ENCODE measurements around the gene PSMB7.

Gene PSMB7

DNA sequence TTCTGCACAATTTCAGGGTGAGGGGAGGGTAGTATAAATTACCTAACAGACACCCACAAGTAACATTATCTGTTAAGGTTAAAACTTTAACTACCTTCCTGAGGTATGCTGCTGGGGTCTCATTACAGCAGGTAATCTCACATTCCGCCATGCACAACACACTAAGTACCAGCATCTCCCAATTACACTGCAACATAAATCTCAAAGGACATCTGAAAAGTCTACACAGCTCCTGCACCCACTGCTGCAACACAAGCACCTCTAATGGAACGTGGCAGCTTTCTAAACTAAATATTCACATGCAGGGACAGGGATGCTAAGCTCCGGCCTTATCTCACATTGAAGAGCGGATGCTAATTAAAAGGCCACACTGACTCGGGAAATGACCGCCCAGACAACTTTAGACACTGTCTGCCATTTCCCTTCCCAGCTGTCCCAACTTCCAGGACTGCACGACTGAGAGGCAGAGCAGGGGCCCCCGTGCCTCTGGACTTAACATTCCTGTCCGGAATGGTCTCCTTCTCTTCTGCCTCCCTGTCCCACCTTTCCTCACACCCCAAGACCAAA, 45.9 kb downstream of the PSMB7 start:
- Histone ChIP-seq H3K27me3 (ENCODE audit: control insufficient read depth, insufficient read depth, low read length) (no peaks in the 10 kb centered on the region), H3K9ac (ENCODE audit: low read length) (no peak overlapping the region), H3K9me3 (ENCODE audit: control insufficient read depth, low read length) (no peaks in the 10 kb centered on the region), H3K36me3 (ENCODE audit: control insufficient read depth, insufficient read depth, low read length) (no peaks in the 10 kb centered on the region), H3K4me1 (ENCODE audit: control insufficient read depth, insufficient read depth, low read length) (no peaks in the 10 kb centered on the region), H3K4me3 (ENCODE audit: low read length) (no peak overlapping the region)

- Histone ChIP-seq H3K9ac (ENCODE audit: low read length) (no peak overlapping the region), H3K9me3 (ENCODE audit: control insufficient read depth, low read length) (no peaks in the 10 kb centered on the region), H3K4me3 (ENCODE audit: low read length) (no peak overlapping the region), H3K27me3 (ENCODE audit: control insufficient read depth, insufficient read depth, low read length) (no peaks in the 10 kb centered on the region), H3K36me3 (ENCODE audit: control insufficient read depth, insufficient read depth, low read length) (no peaks in the 10 kb centered on the region), H3K4me1 (ENCODE audit: control insufficient read depth, insufficient read depth, low read length) (no peaks in the 10 kb centered on the region)
Observed at GRCh38 chr9:124368692-124369091, 46.5 kb downstream of the PSMB7 start.

DNA sequence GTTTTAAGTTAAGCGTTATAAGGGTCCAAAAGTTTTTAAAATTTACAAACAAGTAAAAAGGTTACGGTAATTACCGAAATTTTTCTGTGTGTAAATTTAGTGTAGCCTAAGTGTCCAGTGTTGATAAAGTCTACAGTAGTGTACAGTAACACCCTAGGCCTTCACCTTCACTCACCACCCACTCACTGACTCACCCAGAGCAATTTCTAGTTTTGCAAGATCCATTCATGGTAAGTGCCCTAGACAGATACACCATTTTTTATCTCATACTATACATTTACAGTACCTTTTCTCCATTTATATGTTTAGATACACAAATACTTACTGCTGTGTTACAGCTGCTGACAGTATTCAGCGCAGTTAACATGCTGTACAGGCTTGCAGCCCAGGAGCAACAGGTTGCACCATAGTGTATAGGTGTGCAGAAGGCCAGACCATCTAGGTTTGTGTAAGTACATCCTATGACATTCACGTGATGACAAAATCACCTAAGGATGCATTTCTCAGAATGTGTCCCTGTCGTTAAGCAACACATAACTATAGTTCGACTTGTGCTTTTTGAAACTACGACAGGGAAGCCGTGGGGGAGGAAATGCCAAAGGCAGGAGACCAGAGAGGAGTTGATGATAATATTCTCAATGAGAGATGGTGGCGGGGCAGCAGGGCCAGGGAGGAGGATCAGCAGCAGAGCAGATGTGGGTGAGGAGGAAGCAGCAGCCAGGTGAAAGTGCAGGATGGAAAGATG, 48.6 kb downstream of the PSMB7 start:
- Histone ChIP-seq H3K9me3 (ENCODE audit: control insufficient read depth, low read length) (no peaks in the 10 kb centered on the region), H3K9ac (ENCODE audit: low read length) (no peak overlapping the region), H3K4me3 (ENCODE audit: low read length) (no peak overlapping the region), H3K4me1 (ENCODE audit: control insufficient read depth, insufficient read depth, low read length) (no peaks in the 10 kb centered on the region), H3K36me3 (ENCODE audit: control insufficient read depth, insufficient read depth, low read length) (no peaks in the 10 kb centered on the region), H3K27me3 (ENCODE audit: control insufficient read depth, insufficient read depth, low read length) (no peaks in the 10 kb centered on the region)

- Histone ChIP-seq H3K4me1 (ENCODE audit: control insufficient read depth, insufficient read depth, low read length) (no peaks in the 10 kb centered on the region), H3K9me3 (ENCODE audit: control insufficient read depth, low read length) (no peaks in the 10 kb centered on the region), H3K27me3 (ENCODE audit: control insufficient read depth, insufficient read depth, low read length) (no peaks in the 10 kb centered on the region), H3K4me3 (ENCODE audit: low read length) (no peak overlapping the region), H3K36me3 (ENCODE audit: control insufficient read depth, insufficient read depth, low read length) (no peaks in the 10 kb centered on the region), H3K9ac (ENCODE audit: low read length) (no peak overlapping the region)
Observed at GRCh38 chr9:124365036-124365435, 50.2 kb downstream of the PSMB7 start.

GRCh38 chr9:124364141-124364540, 51.1 kb downstream of the PSMB7 start:
- H3K9ac ChIP-seq (ENCODE audit: low read length) = no peak overlapping the region
- no peaks in the 10 kb centered on the region for H3K27me3 ChIP-seq (ENCODE audit: control insufficient read depth, insufficient read depth, low read length)
- no peak overlapping the region for H3K4me3 ChIP-seq (ENCODE audit: low read length)
- H3K9me3 ChIP-seq (ENCODE audit: control insufficient read depth, low read length) = no peaks in the 10 kb centered on the region
- no peaks in the 10 kb centered on the region for H3K4me1 ChIP-seq (ENCODE audit: control insufficient read depth, insufficient read depth, low read length)
- no peaks in the 10 kb centered on the region for H3K36me3 ChIP-seq (ENCODE audit: control insufficient read depth, insufficient read depth, low read length)

DNA sequence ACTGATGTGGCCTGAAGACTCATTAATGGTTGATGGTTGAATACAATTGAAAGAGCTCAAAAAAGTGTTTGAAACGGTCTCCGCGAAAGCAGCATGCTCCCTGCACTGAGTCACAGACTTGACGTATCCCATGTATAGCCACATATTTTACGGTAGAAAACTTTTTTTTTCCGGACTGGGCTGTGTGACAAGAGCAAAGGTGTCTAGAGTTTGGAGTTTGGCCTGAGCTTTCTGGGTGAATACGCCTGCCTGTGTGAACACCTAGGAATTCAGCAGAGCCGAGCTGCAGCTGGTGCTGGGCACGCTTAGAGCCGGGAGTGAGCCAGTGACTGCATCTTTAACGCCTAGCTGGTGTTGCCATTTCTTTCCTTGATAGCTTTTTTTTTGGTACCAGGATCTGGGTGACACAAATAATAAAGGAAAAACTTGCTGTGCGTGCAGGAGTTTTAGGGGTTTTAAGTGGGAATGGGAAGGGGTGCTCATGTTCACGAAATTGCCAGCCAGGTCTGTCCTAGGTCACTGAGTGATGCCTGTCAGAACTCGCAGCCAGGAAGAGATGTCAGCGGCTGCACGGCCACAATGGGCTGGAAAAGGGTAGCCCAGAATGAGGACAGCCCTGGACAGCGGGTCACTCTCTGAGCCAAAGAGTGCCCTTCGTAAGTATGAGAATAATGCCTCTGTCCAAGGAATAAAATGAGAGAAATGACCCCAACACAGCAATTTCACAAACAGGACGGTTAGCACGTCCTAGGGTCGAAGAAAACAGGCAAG, 51.7 kb downstream of the PSMB7 start:
- no peaks in the 10 kb centered on the region for H3K36me3 ChIP-seq (ENCODE audit: control insufficient read depth, insufficient read depth, low read length)
- no peaks in the 10 kb centered on the region for H3K27me3 ChIP-seq (ENCODE audit: control insufficient read depth, insufficient read depth, low read length)
- H3K9ac ChIP-seq (ENCODE audit: low read length) = no peak overlapping the region

DNA sequence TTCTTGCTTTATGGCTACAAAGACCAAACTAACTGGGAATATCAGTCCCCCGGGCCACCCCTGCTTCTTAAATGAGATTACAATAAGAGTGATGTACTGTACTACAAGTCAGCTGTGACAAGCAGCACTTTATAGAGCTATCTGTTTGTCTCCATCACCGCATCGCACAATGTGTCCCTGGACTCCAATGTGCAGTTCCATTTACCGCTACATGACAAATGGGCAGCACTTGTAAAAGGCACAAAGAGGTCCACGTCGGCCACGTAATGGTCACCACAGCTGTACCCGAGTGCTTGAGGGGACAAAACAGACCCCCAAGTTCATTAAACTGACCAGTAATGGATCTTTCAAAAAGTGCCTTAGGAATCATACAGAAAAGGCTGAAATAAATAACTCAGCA, 54.1 kb downstream of the PSMB7 start:
- H3K36me3 ChIP-seq (ENCODE audit: control insufficient read depth, insufficient read depth, low read length) = no peaks in the 10 kb centered on the region
- no peaks in the 10 kb centered on the region for H3K9me3 ChIP-seq (ENCODE audit: control insufficient read depth, low read length)
- no peak overlapping the region for H3K9ac ChIP-seq (ENCODE audit: low read length)
- H3K4me1 ChIP-seq (ENCODE audit: control insufficient read depth, insufficient read depth, low read length) = no peaks in the 10 kb centered on the region
- no peak overlapping the region for H3K4me3 ChIP-seq (ENCODE audit: low read length)
- no peaks in the 10 kb centered on the region for H3K27me3 ChIP-seq (ENCODE audit: control insufficient read depth, insufficient read depth, low read length)

More for the DNA sequence above, 51.7 kb downstream of the PSMB7 start:
- H3K4me3 ChIP-seq (ENCODE audit: low read length) = no peak overlapping the region
- H3K4me1 ChIP-seq (ENCODE audit: control insufficient read depth, insufficient read depth, low read length) = no peaks in the 10 kb centered on the region
- H3K9me3 ChIP-seq (ENCODE audit: control insufficient read depth, low read length) = no peaks in the 10 kb centered on the region

DNA sequence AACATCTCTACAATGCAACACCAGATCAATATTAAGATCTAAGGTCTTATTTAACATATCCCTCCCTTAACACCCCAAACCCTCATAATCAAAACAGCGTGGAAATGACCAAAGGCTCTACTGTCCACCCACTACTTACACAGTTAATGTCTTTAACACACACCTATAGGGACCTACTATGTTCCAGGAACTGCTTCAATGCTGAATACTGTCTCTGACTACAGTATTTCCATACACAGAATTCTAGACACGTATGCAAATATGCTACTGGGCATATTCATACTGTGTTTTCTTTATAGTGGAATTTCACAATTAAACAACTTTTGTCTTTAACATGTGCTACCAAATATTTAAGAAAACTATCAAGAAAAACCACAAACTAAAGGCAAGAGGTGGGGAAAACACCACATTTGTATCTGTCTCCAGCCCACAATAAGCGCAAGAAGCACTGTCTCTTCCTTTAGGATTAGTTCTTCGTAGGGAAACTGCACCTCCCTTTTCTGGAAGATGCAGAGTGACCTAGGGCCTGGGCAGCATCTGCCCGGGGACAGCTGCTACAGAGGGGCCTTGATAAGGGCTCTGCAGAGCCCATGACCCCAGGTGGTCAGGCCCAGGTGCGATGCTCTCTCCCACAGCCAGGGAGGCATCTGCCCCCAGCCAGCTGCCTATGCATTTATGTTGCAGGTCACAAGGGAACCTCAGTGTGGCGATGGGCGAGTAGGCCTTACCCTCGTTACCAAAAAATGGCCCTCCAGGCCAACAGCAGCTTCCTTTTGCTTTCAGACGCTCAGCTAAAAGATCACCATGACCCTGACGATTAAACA, 55.2 kb downstream of the PSMB7 start:
- Histone ChIP-seq H3K27me3 (ENCODE audit: control insufficient read depth, insufficient read depth, low read length) (no peaks in the 10 kb centered on the region), H3K9me3 (ENCODE audit: control insufficient read depth, low read length) (no peaks in the 10 kb centered on the region), H3K4me3 (ENCODE audit: low read length) (no peak overlapping the region), H3K4me1 (ENCODE audit: control insufficient read depth, insufficient read depth, low read length) (no peaks in the 10 kb centered on the region), H3K9ac (ENCODE audit: low read length) (no peak overlapping the region), H3K36me3 (ENCODE audit: control insufficient read depth, insufficient read depth, low read length) (no peaks in the 10 kb centered on the region)

GRCh38 chr9:124359426-124359825, 55.8 kb downstream of the PSMB7 start:
- Histone ChIP-seq H3K9ac (ENCODE audit: low read length) (no peak overlapping the region), H3K9me3 (ENCODE audit: control insufficient read depth, low read length) (no peaks in the 10 kb centered on the region), H3K4me3 (ENCODE audit: low read length) (no peak overlapping the region), H3K27me3 (ENCODE audit: control insufficient read depth, insufficient read depth, low read length) (no peaks in the 10 kb centered on the region), H3K36me3 (ENCODE audit: control insufficient read depth, insufficient read depth, low read length) (peaks cover under 1% of the 10 kb centered on the region), H3K4me1 (ENCODE audit: control insufficient read depth, insufficient read depth, low read length) (no peaks in the 10 kb centered on the region)

DNA sequence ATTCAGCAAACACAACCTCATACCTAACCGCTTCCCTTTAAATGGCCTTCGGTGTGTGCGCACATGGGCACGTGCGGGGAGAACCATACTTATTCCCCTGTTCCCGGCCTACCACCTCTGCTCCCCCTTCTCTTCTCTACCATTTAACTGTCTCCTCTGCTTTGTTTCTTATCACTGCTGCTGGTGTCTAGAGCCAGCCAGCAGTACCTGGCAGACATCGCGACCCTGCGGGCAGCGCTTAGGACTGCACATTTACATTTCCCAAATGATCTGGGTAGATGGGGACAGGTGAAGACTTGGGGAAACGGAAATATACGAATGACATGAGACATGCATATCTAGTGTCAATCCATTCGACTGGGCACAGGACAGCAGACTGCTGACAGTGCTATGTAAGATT, 56.6 kb downstream of the PSMB7 start:
- H3K4me3 ChIP-seq (ENCODE audit: low read length) = no peak overlapping the region
- H3K9ac ChIP-seq (ENCODE audit: low read length) = no peak overlapping the region
- no peaks in the 10 kb centered on the region for H3K27me3 ChIP-seq (ENCODE audit: control insufficient read depth, insufficient read depth, low read length)
- no peaks in the 10 kb centered on the region for H3K9me3 ChIP-seq (ENCODE audit: control insufficient read depth, low read length)
- peaks cover 9% of the 10 kb centered on the region for H3K36me3 ChIP-seq (ENCODE audit: control insufficient read depth, insufficient read depth, low read length)
- no peaks in the 10 kb centered on the region for H3K4me1 ChIP-seq (ENCODE audit: control insufficient read depth, insufficient read depth, low read length)

DNA sequence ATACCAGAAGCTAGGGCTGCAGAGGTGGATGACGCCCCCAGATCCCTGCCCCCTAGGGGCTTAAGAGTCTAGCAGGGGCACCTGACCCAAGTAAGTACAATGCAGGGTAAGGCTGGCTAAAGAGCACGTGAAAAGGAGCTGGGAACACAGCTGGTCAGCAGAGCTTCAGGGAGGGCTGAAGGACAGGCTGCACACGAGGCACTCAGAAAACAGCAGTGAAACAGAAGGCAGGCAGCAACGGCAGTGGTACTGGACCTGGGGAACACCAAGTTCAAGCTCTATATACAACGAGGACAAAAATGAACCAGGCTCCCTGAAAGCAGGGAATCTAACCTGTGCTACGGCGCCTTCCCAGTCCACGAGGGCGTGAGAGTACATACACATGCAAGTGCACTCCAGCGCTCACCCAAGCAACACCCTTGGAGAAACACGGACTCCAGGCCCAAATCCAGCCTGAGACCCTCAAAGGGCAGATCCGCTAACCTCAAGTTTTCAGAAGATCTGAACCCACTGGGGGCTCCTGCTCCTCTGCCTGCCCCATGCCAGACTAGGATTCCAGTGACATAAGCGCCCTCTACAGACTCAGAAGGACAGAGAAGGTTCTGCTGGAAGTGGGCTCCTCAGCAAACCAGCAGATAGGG, 57.4 kb downstream of the PSMB7 start:
- no peaks in the 10 kb centered on the region for H3K27me3 ChIP-seq (ENCODE audit: control insufficient read depth, insufficient read depth, low read length)
- no peaks in the 10 kb centered on the region for H3K9me3 ChIP-seq (ENCODE audit: control insufficient read depth, low read length)
- no peak overlapping the region for H3K4me3 ChIP-seq (ENCODE audit: low read length)
- H3K36me3 ChIP-seq (ENCODE audit: control insufficient read depth, insufficient read depth, low read length) = peaks cover 9% of the 10 kb centered on the region
- H3K9ac ChIP-seq (ENCODE audit: low read length) = no peak overlapping the region
- no peaks in the 10 kb centered on the region for H3K4me1 ChIP-seq (ENCODE audit: control insufficient read depth, insufficient read depth, low read length)
